GM20431 (cell line): ENCODE results near the gene TMC3.

Experiments
- in situ Hi-C: fragments of 300-500 bp; cut with MseI, MboI; formaldehyde crosslinking; loops from one replicate; pipeline ENCODE4 v1.15.0; 2020; ENCODE audit warnings: low sequenced_read_pairs; ENCODE audit not compliant: unreplicated experiment

Gene TMC3

GRCh38 chr15:81329446-81329845, 44.6 kb downstream of the TMC3 start:
- in situ Hi-C loops = no loop called here

- in situ Hi-C loops = no loop called here
These were observed 46.5 kb downstream of the TMC3 start for GRCh38 chr15:81327516-81327915.

DNA sequence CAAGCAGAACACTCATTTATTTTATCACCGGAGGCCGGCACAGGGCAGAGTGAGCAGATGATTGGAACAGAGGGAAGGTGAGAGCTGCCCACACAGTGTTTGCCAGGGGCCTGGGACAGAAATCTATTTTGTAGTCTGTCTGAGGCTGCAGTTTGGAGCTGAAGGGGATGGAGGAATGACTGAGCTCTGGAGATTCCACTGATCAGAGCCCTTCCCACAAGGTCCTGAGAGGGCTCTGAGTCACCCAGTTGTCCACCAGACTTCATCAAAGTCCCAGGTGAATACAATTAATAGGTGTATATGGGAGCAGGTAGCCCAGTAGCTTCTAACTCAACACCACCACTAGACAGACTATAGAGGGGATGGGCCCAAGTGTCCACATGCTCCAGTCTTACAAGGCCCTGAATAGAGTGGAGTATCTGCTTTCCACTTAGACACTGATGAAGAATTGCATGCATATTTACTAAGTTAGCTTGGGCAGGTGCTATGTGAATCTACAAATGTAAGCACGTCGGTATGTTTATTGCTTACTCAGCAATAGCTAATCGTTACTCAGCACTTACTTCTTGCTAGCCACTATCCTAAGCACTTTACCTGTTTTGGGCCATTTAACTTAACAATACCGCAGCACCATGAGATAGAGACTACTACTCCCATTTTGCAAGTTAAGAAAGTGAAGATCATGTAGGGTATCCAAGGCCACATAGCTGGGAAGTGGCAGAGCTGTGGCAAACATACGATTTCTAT, 47.4 kb downstream of the TMC3 start:
- in situ Hi-C loops = no loop called here

GRCh38 chr15:81323944-81324881, 49.8 kb downstream of the TMC3 start, which contains the start of gene STARD5:
TSS of gene STARD5 (minus strand) at chr15:81324141. CDS start at chr15:81324099, 42 bp downstream.
- in situ Hi-C loops = no loop called here

DNA sequence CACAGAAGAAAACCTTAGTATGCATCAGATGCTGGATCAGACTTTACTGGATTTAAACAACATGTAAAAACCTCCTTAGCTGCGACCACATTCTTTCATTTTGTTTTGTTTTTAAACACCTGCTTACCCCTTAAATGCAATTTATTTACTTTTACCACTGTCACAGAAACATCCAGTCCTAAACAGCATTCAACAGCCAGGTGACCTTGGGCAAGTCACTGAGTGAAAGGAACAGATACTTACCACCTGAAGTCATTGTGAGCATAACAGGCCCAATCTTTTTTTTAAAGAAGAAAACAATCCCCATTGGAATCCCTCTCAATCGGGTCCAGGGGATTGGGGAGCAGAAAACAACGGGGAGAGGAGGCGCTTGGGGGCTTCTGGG, 50.5 kb downstream of the TMC3 start:
- in situ Hi-C loops = no loop called here

- in situ Hi-C loops = no loop called here
These were observed 51.2 kb downstream of the TMC3 start for GRCh38 chr15:81322676-81323253.

- in situ Hi-C loops = no loop called here
These were observed 52.3 kb downstream of the TMC3 start for GRCh38 chr15:81321667-81322066.

DNA sequence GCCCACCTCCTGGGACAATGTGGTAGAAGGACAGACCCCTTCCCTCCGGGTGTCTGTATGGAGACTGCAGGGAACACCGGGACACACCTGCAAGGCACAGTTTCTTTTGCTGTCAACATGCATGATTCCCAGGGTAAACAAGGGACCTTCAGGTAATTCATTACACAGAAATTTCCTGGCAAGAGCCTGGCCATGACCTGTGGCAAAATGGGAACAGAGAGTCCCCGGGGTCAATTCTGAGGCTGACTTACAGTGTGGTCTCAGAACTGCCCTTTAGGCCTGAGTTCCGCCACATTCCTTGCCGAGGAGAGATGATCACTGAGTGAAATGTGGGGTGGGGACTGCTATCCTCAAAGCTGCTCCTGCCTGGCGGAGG, 56.4 kb downstream of the TMC3 start:
- in situ Hi-C loops = no loop called here

DNA sequence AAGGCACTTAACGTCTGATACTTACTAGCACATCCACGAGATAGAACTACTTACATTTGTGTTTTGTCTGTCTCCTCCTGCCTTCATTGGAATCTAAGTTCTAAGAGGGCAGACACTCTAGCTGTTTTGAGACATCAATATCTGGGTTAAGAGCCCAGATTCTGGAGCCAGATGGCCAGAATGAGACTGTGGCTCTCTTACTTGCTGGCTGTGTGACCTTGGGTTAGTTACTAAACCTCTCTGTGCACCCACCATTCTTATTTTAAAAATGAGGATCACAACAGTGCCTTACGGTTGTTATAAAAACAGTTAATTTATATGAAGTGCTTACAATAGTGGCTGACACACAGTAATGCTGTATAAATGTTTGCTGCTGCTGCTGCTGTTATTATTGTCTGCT, 57.7 kb downstream of the TMC3 start:
- in situ Hi-C loops = no loop called here

- in situ Hi-C loops = no loop called here
These were observed 58.4 kb downstream of the TMC3 start for GRCh38 chr15:81315452-81316175.

GRCh38 chr15:81314378-81314777, 59.6 kb downstream of the TMC3 start:
- in situ Hi-C loops = no loop called here

DNA sequence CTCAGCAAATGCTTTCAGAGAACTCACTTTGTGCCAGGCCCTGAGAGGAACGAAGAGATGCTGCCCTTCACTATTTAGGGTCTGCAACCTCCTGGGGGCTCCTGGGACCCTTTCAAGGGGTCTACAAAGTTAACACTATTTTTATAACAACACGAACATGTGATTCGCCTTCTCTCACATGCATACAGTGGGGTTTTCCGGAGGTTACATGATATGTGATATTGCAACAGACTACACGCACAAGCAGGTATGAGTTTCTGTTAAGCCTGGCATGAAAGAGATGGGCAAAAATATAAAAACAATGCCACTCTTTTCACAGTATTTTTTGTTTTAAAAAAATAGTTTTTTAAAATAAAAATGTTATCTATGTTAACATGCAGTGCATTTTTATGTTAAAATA, 60.3 kb downstream of the TMC3 start:
- in situ Hi-C loops = no loop called here

GRCh38 chr15:81312790-81313543, 61.0 kb downstream of the TMC3 start:
- in situ Hi-C loops = no loop called here

- in situ Hi-C loops = no loop called here
These were observed 62.1 kb downstream of the TMC3 start for GRCh38 chr15:81311752-81312464.

GRCh38 chr15:81310480-81310879, 63.5 kb downstream of the TMC3 start:
- in situ Hi-C loops = no loop called here

DNA sequence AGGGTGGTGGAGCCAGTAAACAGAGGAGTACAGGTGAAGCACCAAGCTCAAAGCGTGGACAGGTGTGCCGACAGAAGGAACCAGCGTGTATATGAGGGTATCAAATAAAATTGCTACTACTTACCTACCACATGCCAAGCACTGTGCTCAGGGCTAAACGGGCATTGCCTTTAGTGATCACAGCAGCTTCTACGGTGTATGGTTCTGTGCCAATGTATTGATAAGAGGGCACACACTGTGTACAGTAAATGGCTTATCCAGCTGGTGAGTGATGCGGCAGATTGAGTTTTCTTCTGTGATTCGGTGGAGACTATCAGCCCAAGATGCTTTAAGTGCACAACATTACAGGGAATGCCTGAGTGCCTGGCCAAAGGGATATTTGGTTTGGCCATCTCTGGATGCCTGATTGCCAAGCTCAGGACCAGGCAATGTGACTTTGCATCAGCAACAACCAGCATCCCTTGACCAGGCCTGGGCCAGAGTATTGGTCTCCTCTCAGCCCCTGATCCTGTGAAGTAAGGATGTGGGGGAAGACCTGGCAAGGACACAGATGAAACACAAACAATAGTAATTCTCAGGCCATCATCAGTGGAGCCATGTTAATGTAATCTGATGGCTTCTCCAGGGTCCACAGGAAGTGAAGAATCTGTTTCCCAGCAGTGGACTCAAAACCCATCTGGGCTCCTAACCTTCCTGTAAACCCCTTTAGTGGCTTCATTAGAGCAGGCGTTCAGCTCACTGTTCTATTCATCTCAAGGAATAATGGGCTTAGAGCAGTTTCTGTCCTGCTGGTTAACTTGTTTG, 64.2 kb downstream of the TMC3 start:
- in situ Hi-C loops = no loop called here

GRCh38 chr15:81308260-81308659, 65.8 kb downstream of the TMC3 start:
- in situ Hi-C loops = no loop called here

GRCh38 chr15:81304226-81304625, 69.8 kb downstream of the TMC3 start:
- in situ Hi-C loops = no loop called here
